OCI-LY3 (cell line): ENCODE measurements around the gene SPOCK3.

ENCODE experiments used
- CTCF ChIP-seq: fragments of 200-600, 300-600 bp; sonication (generic); IDR thresholded peaks from 2 replicates; pipeline ENCODE4 v1.5.1; 2014; ENCODE audit warnings: antibody characterized with exemption, low read length, low read depth
- EZH2phosphoT487 ChIP-seq: fragments of 200-600 bp; shearing (Covaris generic); IDR thresholded peaks from 2 replicates; pipeline ENCODE4 v1.6.1; 2018; ENCODE audit warnings: antibody characterized with exemption, mixed run types, low read depth

- no peak for TF ChIP-seq EZH2phosphoT487
- TF ChIP-seq CTCF = no peak
These were observed 320.4 kb downstream of the SPOCK3 start for GRCh38 chr4:166913926-166914325.
